Activated CD4-positive, alpha-beta T cell treated with anti-CD3 and anti-CD28 coated beads, Interleukin-2, amount 50 U/mL, for 24 hours (primary cell): ENCODE measurements around the gene BROX.
"Not testable (repeated sequence)": the region's sequence is repeated elsewhere in the genome, so short reads cannot be mapped to it uniquely, and the experiment has no call there.

Source experiments
- DNase-seq, 2 donors: peaks; one replicate each; pipeline ENCODE4 v3.0.0-alpha.2; 2020; ENCODE audit warnings: low read depth in 1 of 2, low spot score in 1 of 2

Gene BROX

GRCh38 chr1:222712253-222713090 lies at the start of gene BROX, which contains the start of gene AIDA:
Gene BROX, plus strand, starts transcription at chr1:222712564. Its CDS starts 3,136 bp downstream, at chr1:222715700.
Gene AIDA, minus strand, starts transcription at chr1:222712491. Its CDS starts 174 bp downstream, at chr1:222712317.
- DNase-seq = peak; percentile 92 to 95

- DNase-seq = no peak
Observed at GRCh38 chr1:222663431-222663934, 48.9 kb upstream of the BROX start.

- no peak for DNase-seq
Observed at GRCh38 chr1:222665964-222666363, 46.4 kb upstream of the BROX start.

- DNase-seq = not testable (repeated sequence)
Observed at GRCh38 chr1:222668184-222668583, 44.2 kb upstream of the BROX start.

- not testable (repeated sequence) for DNase-seq
Observed at GRCh38 chr1:222669107-222669506, 43.3 kb upstream of the BROX start.

- no peak for DNase-seq
Observed at GRCh38 chr1:222670110-222670509, 42.3 kb upstream of the BROX start.

GRCh38 chr1:222680080-222680479 lies 32.3 kb upstream of the BROX start:
- no peak for DNase-seq

- DNase-seq = no peak
Observed at GRCh38 chr1:222691016-222691415, 21.3 kb upstream of the BROX start.

GRCh38 chr1:222694927-222695326 lies 17.4 kb upstream of the BROX start:
- DNase-seq = no peak

- DNase-seq = no peak
Observed at GRCh38 chr1:222696741-222697140, 15.6 kb upstream of the BROX start.

- DNase-seq = no peak
Observed at GRCh38 chr1:222697203-222697602, 15.2 kb upstream of the BROX start.

- DNase-seq = no peak
Observed at GRCh38 chr1:222697826-222698225, 14.5 kb upstream of the BROX start.

- DNase-seq = no peak
Observed at GRCh38 chr1:222702210-222702609, 10.2 kb upstream of the BROX start.

GRCh38 chr1:222704260-222704659 lies 8.1 kb upstream of the BROX start:
- DNase-seq = no peak

GRCh38 chr1:222706815-222707214 lies 5.5 kb upstream of the BROX start:
- no peak for DNase-seq

GRCh38 chr1:222709700-222710153 lies 2.6 kb upstream of the BROX start:
- no peak for DNase-seq

- DNase-seq = peak; percentile 13 to 41
Observed at GRCh38 chr1:222711319-222712252, 778 bp upstream of the BROX start.

GRCh38 chr1:222713091-222713961 lies 962 bp downstream of the BROX start:
- DNase-seq = peak; percentile 67 to 84

- no peak for DNase-seq
Observed at GRCh38 chr1:222716393-222716792, 4.0 kb downstream of the BROX start.

- no peak for DNase-seq
Observed at GRCh38 chr1:222728746-222729145, 16.4 kb downstream of the BROX start.
